Measurements from ENCODE around the gene ACD. TPM values are rescaled to one million over a fixed set of nuclear protein-coding genes. Genes with fewer than 3 reads are reported as not detected.

Gene ACD
- total and polyA plus RNA-seq, 2 donors from 2014 or later = 15.2 to 20.0 TPM

DNA sequence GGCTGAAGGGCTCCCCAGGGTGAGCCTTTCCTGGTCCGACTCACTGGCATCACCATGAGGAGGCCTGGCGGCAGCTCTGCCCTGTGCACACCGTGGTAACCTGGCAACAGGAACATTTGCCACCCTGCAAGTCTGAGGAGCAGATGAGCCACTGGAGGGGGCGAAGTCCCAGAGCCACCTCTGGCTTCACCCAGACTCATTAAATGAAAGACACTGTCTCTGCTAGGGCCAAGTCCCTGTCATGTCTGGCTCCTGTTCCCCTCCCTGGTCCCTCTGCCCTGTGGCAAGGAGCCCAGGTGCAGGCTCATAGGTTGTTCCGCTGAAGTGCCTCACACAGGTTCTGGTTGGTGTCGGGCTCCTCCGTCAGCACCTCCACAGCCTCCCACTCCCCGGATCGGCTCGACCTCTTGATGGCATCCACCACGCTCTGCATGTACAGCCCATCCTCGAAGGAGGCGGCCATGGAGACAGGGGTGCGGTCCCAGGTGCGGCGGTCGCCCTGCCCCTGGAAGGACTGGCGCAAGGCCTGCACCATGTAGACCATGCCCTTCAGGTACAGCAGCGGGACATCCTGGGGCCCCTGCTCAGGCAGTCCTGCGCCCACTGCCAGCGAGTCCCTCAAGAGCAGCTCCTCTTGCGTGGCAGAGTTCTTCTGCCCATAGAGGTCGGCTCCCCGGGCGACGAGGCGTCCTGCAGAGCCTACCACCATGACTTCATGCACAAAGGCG is 15.0 kb upstream of the ACD start:
- intact Hi-C loops (cut with DNase I) = loop anchor here (10.0 kb wide), 1 partner anchor 250 kb away; no protein-coding TSS in a partner anchor
- Histone ChIP-seq H3K9ac (ENCODE audit: low read length in 3 of 3) (peak overlapping the region in 1 of 3 donors; percentile 41), H3K9me3 (ENCODE audit: control insufficient read depth in 2 of 3, insufficient read depth in 1 of 3, low read length in 3 of 3) (no peaks in the 10 kb centered on the region), H3K36me3 (ENCODE audit: control insufficient read depth in 2 of 3, insufficient read depth in 3 of 3, low read length in 3 of 3) (no peaks in the 10 kb centered on the region), H3K4me3 (ENCODE audit: low read length in 3 of 3) (no peak overlapping the region), H3K4me1 (ENCODE audit: control insufficient read depth in 2 of 3, insufficient read depth in 2 of 3, low read depth in 1 of 3, low read length in 3 of 3) (peaks cover 0 to 20% (median 19%) of the 10 kb centered on the region in 3 donors), H3K27ac (ENCODE audit: low read depth in 2 of 2, low read length in 2 of 2) (peak overlapping the region in 1 of 2 donors; percentile 56), H3K27me3 (ENCODE audit: control insufficient read depth, insufficient read depth, low read length) (no peaks in the 10 kb centered on the region)
- FAIRE-seq (no peak), DNase-seq (peak in 1 of 5 donors; percentile 71)
- TF ChIP-seq, protein P1, sequence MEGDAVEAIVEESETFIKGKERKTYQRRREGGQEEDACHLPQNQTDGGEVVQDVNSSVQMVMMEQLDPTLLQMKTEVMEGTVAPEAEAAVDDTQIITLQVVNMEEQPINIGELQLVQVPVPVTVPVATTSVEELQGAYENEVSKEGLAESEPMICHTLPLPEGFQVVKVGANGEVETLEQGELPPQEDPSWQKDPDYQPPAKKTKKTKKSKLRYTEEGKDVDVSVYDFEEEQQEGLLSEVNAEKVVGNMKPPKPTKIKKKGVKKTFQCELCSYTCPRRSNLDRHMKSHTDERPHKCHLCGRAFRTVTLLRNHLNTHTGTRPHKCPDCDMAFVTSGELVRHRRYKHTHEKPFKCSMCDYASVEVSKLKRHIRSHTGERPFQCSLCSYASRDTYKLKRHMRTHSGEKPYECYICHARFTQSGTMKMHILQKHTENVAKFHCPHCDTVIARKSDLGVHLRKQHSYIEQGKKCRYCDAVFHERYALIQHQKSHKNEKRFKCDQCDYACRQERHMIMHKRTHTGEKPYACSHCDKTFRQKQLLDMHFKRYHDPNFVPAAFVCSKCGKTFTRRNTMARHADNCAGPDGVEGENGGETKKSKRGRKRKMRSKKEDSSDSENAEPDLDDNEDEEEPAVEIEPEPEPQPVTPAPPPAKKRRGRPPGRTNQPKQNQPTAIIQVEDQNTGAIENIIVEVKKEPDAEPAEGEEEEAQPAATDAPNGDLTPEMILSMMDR (IDR thresholded peaks at IDR 0.05; ENCODE audit: borderline replicate concordance, extremely low read depth, insufficient read depth) = no peak

DNA sequence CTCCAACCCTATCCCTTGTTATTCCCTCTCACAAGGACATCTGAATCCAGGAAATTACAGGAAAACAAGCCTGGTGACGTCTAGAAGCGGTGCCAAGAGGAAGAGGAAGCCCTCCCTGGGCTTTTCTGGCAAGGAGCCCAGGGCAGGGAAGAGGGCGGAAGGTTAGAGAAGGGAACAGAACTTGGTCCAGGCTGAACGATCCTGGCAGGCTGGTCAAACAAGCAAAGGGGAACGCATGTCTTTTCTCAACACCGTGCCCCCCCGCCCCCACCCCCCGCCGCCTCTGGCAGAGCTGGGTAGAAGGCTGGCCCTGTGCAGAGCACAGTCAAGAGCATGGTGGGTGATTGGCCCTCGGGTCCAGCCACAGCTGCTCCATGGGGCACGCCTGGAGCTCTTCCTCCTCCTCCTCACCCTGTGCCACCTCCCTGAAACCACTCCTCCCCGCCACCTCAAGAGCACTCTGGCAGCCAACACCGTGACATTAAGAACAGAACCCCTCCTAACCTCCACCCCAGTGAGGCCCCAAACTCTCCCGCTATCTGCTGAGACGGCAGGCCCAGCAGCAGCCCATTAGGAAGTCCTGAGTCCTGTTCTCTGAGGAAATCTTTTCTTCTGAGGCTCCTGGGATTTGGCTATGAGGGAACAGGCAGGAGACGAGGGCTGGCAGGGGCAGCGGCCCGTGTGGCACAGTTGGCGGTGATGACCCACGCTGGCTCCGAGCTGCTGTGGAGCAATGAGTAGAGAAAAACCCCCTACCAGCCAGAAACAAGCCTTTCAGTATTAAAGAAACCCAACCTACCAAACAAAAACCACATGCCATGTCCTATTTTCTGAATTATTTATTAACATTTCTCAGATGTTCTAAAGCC is 13.9 kb upstream of the ACD start:
- Histone ChIP-seq H3K27me3 (ENCODE audit: control insufficient read depth, insufficient read depth, low read length) (no peaks in the 10 kb centered on the region), H3K4me1 (ENCODE audit: control insufficient read depth in 2 of 3, insufficient read depth in 2 of 3, low read depth in 1 of 3, low read length in 3 of 3) (peaks cover 0 to 20% (median 19%) of the 10 kb centered on the region in 3 donors), H3K4me3 (ENCODE audit: low read length in 3 of 3) (peak overlapping the region in 1 of 3 donors; percentile 34), H3K9me3 (ENCODE audit: control insufficient read depth in 2 of 3, insufficient read depth in 1 of 3, low read length in 3 of 3) (no peaks in the 10 kb centered on the region), H3K9ac (ENCODE audit: low read length in 3 of 3) (peak overlapping the region in 1 of 3 donors; percentile 41), H3K27ac (ENCODE audit: low read depth in 2 of 2, low read length in 2 of 2) (peak overlapping the region; percentile 78 to 85), H3K36me3 (ENCODE audit: control insufficient read depth in 2 of 3, insufficient read depth in 3 of 3, low read length in 3 of 3) (no peaks in the 10 kb centered on the region)
- DNase-seq (peak in 3 of 5 donors; percentile 48 to 94 (median 71)), FAIRE-seq (peak; percentile 46)
- intact Hi-C loops (cut with DNase I) = loop anchor here (10.0 kb wide), 1 partner anchor 251 kb away; no protein-coding TSS in a partner anchor
- TF ChIP-seq, protein P1 (IDR thresholded peaks at IDR 0.05; ENCODE audit: borderline replicate concordance, extremely low read depth, insufficient read depth) = no peak

DNA sequence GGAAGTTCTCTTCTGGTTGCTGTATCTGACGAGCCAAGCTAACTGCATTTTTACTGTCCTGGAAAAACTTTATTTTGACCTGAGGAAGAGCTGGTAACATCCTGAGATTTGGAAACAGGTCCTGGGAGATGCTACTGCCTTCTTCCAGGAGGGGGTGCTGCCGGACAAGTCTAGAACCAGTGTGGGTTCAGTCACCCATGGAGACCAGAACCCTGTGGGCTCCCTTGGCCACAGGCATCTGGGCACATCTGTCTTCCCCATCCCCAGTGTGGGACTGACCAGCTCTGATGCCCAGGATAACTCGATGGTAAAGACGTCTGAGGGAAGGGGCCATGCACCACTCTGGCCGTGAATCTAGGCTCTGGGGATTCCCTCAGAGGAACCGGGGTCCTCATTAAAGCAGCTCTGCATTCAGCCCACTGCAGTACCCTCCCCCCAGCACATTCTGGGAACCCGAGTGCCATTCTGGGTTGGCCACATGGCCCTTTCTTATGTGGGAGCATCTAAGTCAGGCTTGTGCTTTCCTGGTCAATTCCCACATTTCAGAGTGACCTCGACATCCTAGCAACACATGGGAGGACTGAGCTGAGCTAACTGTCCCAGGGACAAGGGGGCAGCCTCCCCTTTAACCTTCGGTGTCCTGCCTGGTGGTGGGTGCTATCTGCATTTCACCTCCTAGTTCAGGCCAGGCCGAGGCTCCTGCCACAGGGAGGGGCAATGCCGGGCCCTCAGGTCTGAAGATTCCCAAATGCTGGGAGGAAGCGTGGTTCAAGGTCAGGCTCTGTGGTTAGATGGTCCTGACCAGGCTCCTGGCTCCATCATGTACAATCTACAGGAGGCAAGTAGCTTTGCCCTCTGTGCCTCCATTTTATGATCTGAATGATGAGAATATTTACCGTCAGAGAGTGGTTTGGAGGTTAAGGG is 12.9 kb upstream of the ACD start:
- Histone ChIP-seq H3K9ac (ENCODE audit: low read length in 3 of 3) (peak overlapping the region in 2 of 3 donors; percentile 22 to 45), H3K9me3 (ENCODE audit: control insufficient read depth in 2 of 3, insufficient read depth in 1 of 3, low read length in 3 of 3) (no peaks in the 10 kb centered on the region), H3K4me3 (ENCODE audit: low read length in 3 of 3) (peak overlapping the region in 1 of 3 donors; percentile 34), H3K4me1 (ENCODE audit: control insufficient read depth in 2 of 3, insufficient read depth in 2 of 3, low read depth in 1 of 3, low read length in 3 of 3) (peaks cover 0 to 23% (median 20%) of the 10 kb centered on the region in 3 donors), H3K36me3 (ENCODE audit: control insufficient read depth in 2 of 3, insufficient read depth in 3 of 3, low read length in 3 of 3) (no peaks in the 10 kb centered on the region), H3K27me3 (ENCODE audit: control insufficient read depth, insufficient read depth, low read length) (no peaks in the 10 kb centered on the region), H3K27ac (ENCODE audit: low read depth in 2 of 2, low read length in 2 of 2) (peak overlapping the region; percentile 77 to 85)
- TF ChIP-seq, protein P1 (IDR thresholded peaks at IDR 0.05; ENCODE audit: borderline replicate concordance, extremely low read depth, insufficient read depth) = peak; percentile 78
- FAIRE-seq = no peak
- peak; percentile 51 to 83 (median 63) for DNase-seq
- intact Hi-C loops (cut with DNase I) = loop anchor here (10.0 kb wide), 1 partner anchor 252 kb away; no protein-coding TSS in a partner anchor

All from kidney (tissue), 14 donors.